Measurements from ENCODE around the gene HSD17B3. TPM values are rescaled to one million over a fixed set of nuclear protein-coding genes. Genes with fewer than 3 reads are reported as not detected.
"Not testable (repeated sequence)": the region's sequence is repeated elsewhere in the genome, so short reads cannot be mapped to it uniquely, and the experiment has no call there.

Gene HSD17B3
- total RNA-seq, 2 donors from 2014 or later = not detected

GRCh38 chr9:96201140-96201539 lies 100.8 kb downstream of the HSD17B3 start:
- H3K36me3 ChIP-seq = no peaks in the 10 kb centered on the region
- H3K9me3 ChIP-seq = no peaks in the 10 kb centered on the region
- H3K27ac ChIP-seq = no peak overlapping the region
- no peak for DNase-seq (ENCODE audit: low spot score)
- no peaks in the 10 kb centered on the region for H3K4me1 ChIP-seq
- no peak for TF ChIP-seq CTCF (IDR thresholded peaks at IDR 0.05)
- no peaks in the 10 kb centered on the region for H3K27me3 ChIP-seq
- H3K4me3 ChIP-seq = no peak overlapping the region

DNA sequence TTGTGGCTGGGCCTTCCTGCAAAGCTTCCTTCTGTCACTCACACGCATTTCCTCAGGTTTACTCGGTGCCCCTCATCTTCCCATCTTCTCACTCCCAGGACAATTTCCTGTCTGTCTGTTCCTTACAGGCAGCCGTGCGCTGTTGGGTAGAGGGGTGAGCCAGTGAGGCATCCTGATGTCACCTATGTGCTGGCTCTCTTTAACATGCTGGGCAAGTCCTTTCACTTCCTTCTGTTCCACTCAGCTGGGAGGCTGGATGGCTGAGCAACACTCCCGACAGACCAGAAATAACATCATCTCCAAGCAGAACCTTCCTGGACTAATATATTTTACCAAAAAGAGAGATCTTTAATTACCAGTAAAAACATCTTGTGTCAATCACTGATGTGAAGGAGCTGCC lies 103.0 kb downstream of the HSD17B3 start:
- Histone ChIP-seq H3K9me3 (no peaks in the 10 kb centered on the region), H3K27me3 (no peaks in the 10 kb centered on the region), H3K4me3 (no peak overlapping the region), H3K4me1 (no peaks in the 10 kb centered on the region), H3K36me3 (no peaks in the 10 kb centered on the region), H3K27ac (no peak overlapping the region)
- TF ChIP-seq CTCF (IDR thresholded peaks at IDR 0.05) = no peak
- no peak for DNase-seq (ENCODE audit: low spot score)

DNA sequence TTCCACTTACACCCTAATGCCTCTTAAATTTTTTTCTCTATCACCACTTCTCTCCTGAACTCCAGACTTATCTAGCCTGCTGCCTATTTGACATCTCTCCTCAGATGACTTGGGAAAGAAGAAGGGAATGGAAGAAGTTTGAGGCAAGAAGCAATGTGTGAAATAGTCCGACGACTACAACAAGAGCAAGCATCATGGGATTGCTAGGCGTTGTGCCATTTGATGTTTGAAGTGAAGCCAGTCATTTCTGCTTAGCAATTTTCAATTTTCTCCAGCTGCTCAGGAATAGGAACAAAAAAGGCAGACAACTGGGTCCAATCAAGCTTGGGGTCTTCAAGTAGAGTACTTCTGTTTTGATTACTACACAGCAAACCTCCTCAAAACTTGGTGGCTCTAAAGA lies 106.4 kb downstream of the HSD17B3 start:
- TF ChIP-seq CTCF (IDR thresholded peaks at IDR 0.05) = no peak
- Histone ChIP-seq H3K36me3 (no peaks in the 10 kb centered on the region), H3K9me3 (peaks cover 0 to 4% of the 10 kb centered on the region in 2 donors), H3K4me3 (no peak overlapping the region), H3K4me1 (no peaks in the 10 kb centered on the region), H3K27me3 (no peaks in the 10 kb centered on the region), H3K27ac (no peak overlapping the region)
- no peak for DNase-seq (ENCODE audit: low spot score)

- no peak for DNase-seq (ENCODE audit: low spot score)
- Histone ChIP-seq H3K4me1 (no peaks in the 10 kb centered on the region), H3K9me3 (peaks cover 0 to 17% of the 10 kb centered on the region in 2 donors), H3K4me3 (no peak overlapping the region), H3K36me3 (no peaks in the 10 kb centered on the region), H3K27ac (no peak overlapping the region), H3K27me3 (no peaks in the 10 kb centered on the region)
- TF ChIP-seq CTCF (IDR thresholded peaks at IDR 0.05) = no peak
These were observed 108.7 kb downstream of the HSD17B3 start for GRCh38 chr9:96193236-96193755.

GRCh38 chr9:96192710-96193109 lies 109.3 kb downstream of the HSD17B3 start:
- H3K27me3 ChIP-seq = no peaks in the 10 kb centered on the region
- DNase-seq (ENCODE audit: low spot score) = no peak
- no peaks in the 10 kb centered on the region for H3K4me1 ChIP-seq
- TF ChIP-seq CTCF (IDR thresholded peaks at IDR 0.05) = no peak
- no peak overlapping the region for H3K27ac ChIP-seq
- H3K9me3 ChIP-seq = peaks cover 0 to 17% of the 10 kb centered on the region in 2 donors
- H3K36me3 ChIP-seq = no peaks in the 10 kb centered on the region
- H3K4me3 ChIP-seq = no peak overlapping the region

GRCh38 chr9:96189995-96190394 lies 112.0 kb downstream of the HSD17B3 start:
- Histone ChIP-seq H3K27ac (no peak overlapping the region), H3K36me3 (no peaks in the 10 kb centered on the region), H3K9me3 (peaks cover 5 to 29% of the 10 kb centered on the region in 2 donors), H3K4me3 (no peak overlapping the region), H3K4me1 (peaks cover 0 to 5% of the 10 kb centered on the region in 2 donors), H3K27me3 (no peaks in the 10 kb centered on the region)
- no peak for DNase-seq (ENCODE audit: low spot score)
- no peak for TF ChIP-seq CTCF (IDR thresholded peaks at IDR 0.05)

DNA sequence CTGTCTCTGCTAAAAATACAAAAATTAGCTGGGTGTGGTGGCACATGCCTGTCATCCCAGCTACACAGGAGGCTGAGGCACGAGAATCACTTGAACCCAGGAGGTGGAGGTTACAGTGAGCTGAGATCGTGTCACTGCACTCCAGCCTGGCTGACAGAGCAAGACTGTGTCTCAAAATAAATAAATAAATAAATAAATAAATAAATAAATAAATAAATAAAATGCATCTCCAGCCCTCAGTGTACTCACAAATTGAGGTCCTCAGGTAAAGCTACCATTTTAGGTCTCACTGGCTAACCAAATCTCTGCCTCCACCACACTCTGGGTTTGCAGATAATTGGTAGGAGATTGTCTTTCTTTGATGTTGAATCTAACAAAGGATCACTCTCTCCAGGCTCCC lies 112.4 kb downstream of the HSD17B3 start:
- H3K4me1 ChIP-seq; H3K4me3 ChIP-seq; DNase-seq (ENCODE audit: low spot score); H3K27me3 ChIP-seq; H3K36me3 ChIP-seq; H3K27ac ChIP-seq: not testable (repeated sequence)
- H3K9me3 ChIP-seq = peaks cover 5 to 29% of the 10 kb centered on the region in 2 donors

Measured in right atrium auricular region (tissue), 2 donors.